Measurements from ENCODE around the gene PDIA5. TPM values are rescaled to one million over a fixed set of nuclear protein-coding genes. Genes with fewer than 3 reads are reported as not detected.

PDIA5 gene
- total RNA-seq, 2 donors from 2014 or later, result 34.7 to 37.7 TPM

- intact Hi-C loops (cut with DNase I, micrococcal nuclease), result no loop called here
These were observed 1.9 kb upstream of the PDIA5 start for GRCh38 chr3:123064914-123065313.

GRCh38 chr3:123066599-123066895 is 278 bp upstream of the PDIA5 start:
- intact Hi-C loops (cut with DNase I, micrococcal nuclease), result no loop called here
- ATAC-seq, result no peak
- no peak for DNase-seq

More at GRCh38 chr3:123064914-123065313, 1.9 kb upstream of the PDIA5 start:
- no peak for DNase-seq
- no peak for ATAC-seq

GRCh38 chr3:123067689-123068600 is 1.1 kb downstream of the PDIA5 start:
- ATAC-seq, result peak; percentile 45
- peak in 1 of 2 donors; percentile 28 for DNase-seq
- intact Hi-C loops (cut with DNase I, micrococcal nuclease), result no loop called here

GRCh38 chr3:123068601-123069381 is 2.0 kb downstream of the PDIA5 start:
- ATAC-seq, result peak; percentile 12

GRCh38 chr3:123070510-123070909 is 3.7 kb downstream of the PDIA5 start:
- DNase-seq (no peak), ATAC-seq (no peak)
- intact Hi-C loops (cut with DNase I, micrococcal nuclease), result no loop called here

More at GRCh38 chr3:123068601-123069381, 2.0 kb downstream of the PDIA5 start:
- no peak for DNase-seq
- intact Hi-C loops (cut with DNase I, micrococcal nuclease), result no loop called here

- intact Hi-C loops (cut with DNase I, micrococcal nuclease), result no loop called here
- DNase-seq, result no peak
- ATAC-seq, result no peak
These were observed 4.3 kb downstream of the PDIA5 start for GRCh38 chr3:123071146-123071545.

- ATAC-seq, result no peak
- no peak for DNase-seq
- intact Hi-C loops (cut with DNase I, micrococcal nuclease), result no loop called here
These were observed 4.8 kb downstream of the PDIA5 start for GRCh38 chr3:123071581-123071980.

GRCh38 chr3:123072152-123072551 is 5.3 kb downstream of the PDIA5 start:
- intact Hi-C loops (cut with DNase I, micrococcal nuclease), result no loop called here
- ATAC-seq (no peak), DNase-seq (no peak)

GRCh38 chr3:123072564-123072963 is 5.7 kb downstream of the PDIA5 start:
- no peak for ATAC-seq
- no peak for DNase-seq
- intact Hi-C loops (cut with DNase I, micrococcal nuclease), result no loop called here

- intact Hi-C loops (cut with DNase I, micrococcal nuclease), result no loop called here
- ATAC-seq (no peak), DNase-seq (no peak)
These were observed 8.5 kb downstream of the PDIA5 start for GRCh38 chr3:123075359-123075758.

GRCh38 chr3:123076112-123076495 is 9.3 kb downstream of the PDIA5 start:
- intact Hi-C loops (cut with DNase I, micrococcal nuclease), result no loop called here
- ATAC-seq (no peak), DNase-seq (no peak)

GRCh38 chr3:123076496-123077418 is 9.9 kb downstream of the PDIA5 start:
- peak; percentile 67 for ATAC-seq
- intact Hi-C loops (cut with DNase I, micrococcal nuclease), result no loop called here
- DNase-seq, result peak in 1 of 2 donors; percentile 38

- intact Hi-C loops (cut with DNase I, micrococcal nuclease), result no loop called here
- no peak for DNase-seq
- ATAC-seq, result no peak
These were observed 11.3 kb downstream of the PDIA5 start for GRCh38 chr3:123078101-123078500.

GRCh38 chr3:123080864-123081562 is 14.2 kb downstream of the PDIA5 start:
- ATAC-seq (no peak), DNase-seq (no peak)
- intact Hi-C loops (cut with DNase I, micrococcal nuclease), result no loop called here

- intact Hi-C loops (cut with DNase I, micrococcal nuclease), result no loop called here
- ATAC-seq, result no peak
- DNase-seq, result no peak
These were observed 15.0 kb downstream of the PDIA5 start for GRCh38 chr3:123081718-123082369.

GRCh38 chr3:123082370-123083065 is 15.7 kb downstream of the PDIA5 start:
- intact Hi-C loops (cut with DNase I, micrococcal nuclease), result no loop called here
- ATAC-seq, result no peak
- no peak for DNase-seq

- no peak for ATAC-seq
- intact Hi-C loops (cut with DNase I, micrococcal nuclease), result no loop called here
- no peak for DNase-seq
These were observed 16.7 kb downstream of the PDIA5 start for GRCh38 chr3:123083383-123084124.

Measured in left colon (tissue), 2 donors.